ENCODE results near the gene CCDC188. TPM values are rescaled to one million over a fixed set of nuclear protein-coding genes. Genes with fewer than 3 reads are reported as not detected.

The CCDC188 gene
- total and polyA plus RNA-seq, 2 of the 13 experiments (the other 11 are each of a cell fraction or from before 2014, with no cell fraction given), result not detected

GRCh38 chr22:20186871-20187546, 36.2 kb upstream of the CCDC188 start:
- Histone ChIP-seq H3K27me3 (ENCODE audit: control insufficient read depth in 1 of 2, insufficient read depth in 2 of 2, low read length in 2 of 2) (peaks cover 17 to 48% of the 10 kb centered on the region in 2 experiments; a peak in 4 of 5 replicates), H4K20me1 (ENCODE audit: insufficient read depth, low read length) (0 out of 2 replicates have a peak, but pooled peaks cover 3% of the 10 kb centered on the region), H3K79me2 (ENCODE audit: insufficient read depth, low read length) (no peaks in the 10 kb centered on the region), H3K9me3 (ENCODE audit: low read length) (no peaks in the 10 kb centered on the region), H3K9ac (ENCODE audit: insufficient read depth, low read depth, low read length) (no peak overlapping the region), H2AFZ (ENCODE audit: low read length) (no peak overlapping the region), H3K36me3 (replicated peaks in 1 of 2; ENCODE audit: control insufficient read depth in 1 of 2, insufficient read depth in 2 of 2, low read length in 2 of 2) (no peaks in the 10 kb centered on the region), H3K4me3 (replicated peaks in 1 of 3; ENCODE audit: insufficient read depth in 1 of 3, low read depth in 2 of 3, low read length in 3 of 3) (no peak overlapping the region), H3K4me1 (ENCODE audit: insufficient read depth, low read length) (no peaks in the 10 kb centered on the region), H3K27ac (ENCODE audit: extremely low read length, insufficient read depth, low read length) (no peak overlapping the region), H3K4me2 (ENCODE audit: low read depth, low read length) (no peak overlapping the region)
- TF ChIP-seq NR2F2 (IDR thresholded peaks at IDR 0.05; ENCODE audit: borderline replicate concordance, low read depth), result no peak
- TF ChIP-seq THAP7 (CRISPR knock-in tag; IDR thresholded peaks at IDR 0.05), result no peak
- TF ChIP-seq, protein P1, sequence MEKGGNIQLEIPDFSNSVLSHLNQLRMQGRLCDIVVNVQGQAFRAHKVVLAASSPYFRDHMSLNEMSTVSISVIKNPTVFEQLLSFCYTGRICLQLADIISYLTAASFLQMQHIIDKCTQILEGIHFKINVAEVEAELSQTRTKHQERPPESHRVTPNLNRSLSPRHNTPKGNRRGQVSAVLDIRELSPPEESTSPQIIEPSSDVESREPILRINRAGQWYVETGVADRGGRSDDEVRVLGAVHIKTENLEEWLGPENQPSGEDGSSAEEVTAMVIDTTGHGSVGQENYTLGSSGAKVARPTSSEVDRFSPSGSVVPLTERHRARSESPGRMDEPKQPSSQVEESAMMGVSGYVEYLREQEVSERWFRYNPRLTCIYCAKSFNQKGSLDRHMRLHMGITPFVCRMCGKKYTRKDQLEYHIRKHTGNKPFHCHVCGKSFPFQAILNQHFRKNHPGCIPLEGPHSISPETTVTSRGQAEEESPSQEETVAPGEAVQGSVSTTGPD (CRISPR knock-in tag; IDR thresholded peaks at IDR 0.05), result no peak
- no peak for TF ChIP-seq ZNF263 (CRISPR knock-in tag; IDR thresholded peaks at IDR 0.05)
- TF ChIP-seq HOXA3 (CRISPR knock-in tag; IDR thresholded peaks at IDR 0.05), result no peak
- TF ChIP-seq KAT2B (IDR thresholded peaks at IDR 0.05; ENCODE audit: borderline replicate concordance, low read depth, low read length), result no peak
- no peak for TF ChIP-seq TP53 (CRISPR knock-in tag; conservative IDR thresholded peaks at IDR 0.05)
- TF ChIP-seq RFXAP (CRISPR knock-in tag; IDR thresholded peaks at IDR 0.05; ENCODE audit: borderline replicate concordance), result no peak
- TF ChIP-seq HNRNPUL1 (IDR thresholded peaks at IDR 0.05; ENCODE audit: low read depth, low read length), result no peak
- TF ChIP-seq BCL6 (CRISPR knock-in tag; IDR thresholded peaks at IDR 0.05), result no peak
- FAIRE-seq (no peak), DNase-seq (ENCODE audit: low spot score) (no peak), ATAC-seq (no peak)
- WGBS (ENCODE audit: low lambda C conversion rate), result 11% methylated on average over 10 of the region's 14 CpGs
- intact Hi-C loops (cut with micrococcal nuclease; ENCODE audit: unreplicated experiment), result no loop called here
- BruUV-seq (replicated peaks), result no TSS peak
- POLR2A ChIA-PET, result no interaction called here
- in situ Hi-C loops (cut with HindIII; ENCODE audit: extremely low pct_ligation_motif_present, low pct_unique_long_range_greater_than_20kb), result no loop called here
- CTCF ChIA-PET (ENCODE audit: low intra/inter-chr PET ratio, low total read pairs), result no interaction called here
